HTR-8/SVneo (cell line): Measurements from ENCODE around the gene MBNL3.

Experiments
- DNase-seq: peaks from one replicate; pipeline ENCODE4 v3.0.0; 2011; ENCODE audit warnings: low spot score, mixed read lengths; ENCODE audit not compliant: insufficient read length
- FAIRE-seq: peaks from 2 replicates; lab custom pipeline; 2011; peaks lifted over from hg19 to GRCh38; lab: Jason Lieb, UNC

MBNL3 gene

GRCh38 chrX:132426695-132427281 lies 62.0 kb downstream of the MBNL3 start:
- no peak for DNase-seq
- FAIRE-seq, result no peak

- FAIRE-seq (no peak), DNase-seq (no peak)
These were observed 63.0 kb downstream of the MBNL3 start for GRCh38 chrX:132425744-132426318.

GRCh38 chrX:132423323-132423722 lies 65.5 kb downstream of the MBNL3 start:
- DNase-seq, result no peak
- no peak for FAIRE-seq

- DNase-seq, result no peak
- FAIRE-seq, result no peak
These were observed 73.8 kb downstream of the MBNL3 start for GRCh38 chrX:132415012-132415411.

GRCh38 chrX:132414404-132414803 lies 74.4 kb downstream of the MBNL3 start:
- FAIRE-seq (no peak), DNase-seq (no peak)

- no peak for FAIRE-seq
- no peak for DNase-seq
These were observed 75.4 kb downstream of the MBNL3 start for GRCh38 chrX:132413459-132413858.

GRCh38 chrX:132412208-132412607 lies 76.6 kb downstream of the MBNL3 start:
- no peak for DNase-seq
- FAIRE-seq, result no peak

GRCh38 chrX:132411310-132411977 lies 77.4 kb downstream of the MBNL3 start:
- DNase-seq (no peak), FAIRE-seq (no peak)

- DNase-seq (no peak), FAIRE-seq (no peak)
These were observed 78.9 kb downstream of the MBNL3 start for GRCh38 chrX:132409780-132410556.

- no peak for FAIRE-seq
- no peak for DNase-seq
These were observed 81.1 kb downstream of the MBNL3 start for GRCh38 chrX:132407691-132408090.

- no peak for DNase-seq
- FAIRE-seq, result no peak
These were observed 82.7 kb downstream of the MBNL3 start for GRCh38 chrX:132406106-132406505.

- no peak for DNase-seq
- FAIRE-seq, result no peak
These were observed 84.6 kb downstream of the MBNL3 start for GRCh38 chrX:132404266-132404665.

GRCh38 chrX:132401935-132402334 lies 86.9 kb downstream of the MBNL3 start:
- DNase-seq (no peak), FAIRE-seq (no peak)

GRCh38 chrX:132400706-132401105 lies 88.1 kb downstream of the MBNL3 start:
- DNase-seq, result no peak
- no peak for FAIRE-seq

- DNase-seq, result no peak
- FAIRE-seq, result no peak
These were observed 93.2 kb downstream of the MBNL3 start for GRCh38 chrX:132395645-132396044.

GRCh38 chrX:132395026-132395425 lies 93.8 kb downstream of the MBNL3 start:
- no peak for DNase-seq
- no peak for FAIRE-seq

- DNase-seq, result no peak
These were observed 94.2 kb downstream of the MBNL3 start for GRCh38 chrX:132394591-132394990.

GRCh38 chrX:132393992-132394391 lies 94.8 kb downstream of the MBNL3 start:
- DNase-seq, result no peak
- no peak for FAIRE-seq

More at GRCh38 chrX:132394591-132394990, 94.2 kb downstream of the MBNL3 start:
- FAIRE-seq, result no peak

- no peak for DNase-seq
- no peak for FAIRE-seq
These were observed 95.4 kb downstream of the MBNL3 start for GRCh38 chrX:132393485-132393884.

GRCh38 chrX:132393085-132393484 lies 95.8 kb downstream of the MBNL3 start:
- no peak for FAIRE-seq
- no peak for DNase-seq

GRCh38 chrX:132390792-132391191 lies 98.0 kb downstream of the MBNL3 start:
- DNase-seq (no peak), FAIRE-seq (no peak)
